Vagina (tissue), 2 donors: Measurements from ENCODE around the gene PARD6A. TPM values are rescaled to one million over a fixed set of nuclear protein-coding genes. Genes with fewer than 3 reads are reported as not detected.

Experiments used
- DNase-seq, 2 donors: peaks; one replicate each; pipeline ENCODE4 v3.0.0-alpha.2; 2017; ENCODE audit errors: extremely low spot score in 2 of 2
- H3K27ac ChIP-seq: fragments of 200-600 bp; sonication (generic); one replicate; pipeline ENCODE4 v1.5.1; 2019
- H3K27me3 ChIP-seq: fragments of 200-600 bp; sonication (generic); one replicate; pipeline ENCODE4 v1.5.1; 2019
- H3K36me3 ChIP-seq, 2 donors: fragments of 200-600 bp; sonication (generic); one replicate each; pipeline ENCODE4 v1.5.1; 2017 to 2019
- H3K4me1 ChIP-seq: fragments of 200-600 bp; sonication (generic); one replicate; pipeline ENCODE4 v1.5.1; 2019
- H3K4me3 ChIP-seq, 2 donors: fragments of 200-600 bp; sonication (generic); 1 replicate in 1 of 2; 2 replicates in 1 of 2; pipeline ENCODE4 v1.5.1; 2016 to 2019
- H3K9me3 ChIP-seq: fragments of 200-600 bp; sonication (generic); one replicate; pipeline ENCODE4 v1.5.1; 2019
- POLR2A ChIP-seq, 2 donors: fragments of 450-650 bp; IDR thresholded peaks; one replicate each; pipeline ENCODE4 v1.6.1; 2017; ENCODE audit warnings: antibody characterized with exemption in 2 of 2, mild to moderate bottlenecking in 2 of 2, moderate library complexity in 2 of 2
- POLR2AphosphoS5 ChIP-seq, 2 donors: sonication (generic); formaldehyde crosslinking; IDR thresholded peaks; one replicate each; pipeline ENCODE4 v1.9.0; 2017; ENCODE audit warnings: antibody characterized with exemption in 2 of 2, mild to moderate bottlenecking in 2 of 2, low read depth in 1 of 2; ENCODE audit not compliant: insufficient read depth in 1 of 2
- intact Hi-C: fragments of 100-400 bp; cut with DNase I; formaldehyde crosslinking; loops from one replicate; pipeline ENCODE4 v1.15.1; 2023
- total RNA-seq: library from RNA; depleted of rRNA; stranded (reverse); fragments of >200 nt; gene quantifications from one replicate; pipeline ENCODE4 v1.2.3, GENCODE V29; 2016
- TF ChIP-seq, protein P1 (sequence below), 3 experiments: fragments of 450-650 bp in 2 of 3; fragments of 200-600 bp in 1 of 3; sonication (generic) in 1 of 3; IDR thresholded peaks; one replicate each; pipeline ENCODE4 v1.5.1; 2017 to 2019; ENCODE audit warnings: antibody characterized with exemption in 3 of 3, mild to moderate bottlenecking in 2 of 3, moderate library complexity in 2 of 3

PARD6A gene
- total RNA-seq, 1 donor from 2014 or later, result 1.2 TPM

DNA sequence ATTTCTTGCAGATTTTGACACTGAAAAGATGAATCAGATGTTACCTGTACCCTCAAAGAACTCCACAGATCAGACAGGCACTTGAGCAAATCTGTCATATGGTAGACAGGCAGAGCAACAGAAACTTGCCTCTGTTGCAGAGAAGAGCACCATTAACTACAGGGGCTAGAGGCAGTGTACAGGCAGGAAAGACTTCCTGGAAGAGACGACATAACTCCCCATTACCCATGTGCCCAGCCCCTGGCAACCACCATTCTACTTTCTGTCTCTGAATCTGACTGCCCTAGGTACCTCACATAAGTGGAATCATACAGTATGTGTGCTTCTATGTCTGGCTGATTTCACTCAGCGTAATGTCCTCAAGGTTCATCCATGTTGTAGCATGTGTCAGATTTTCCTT lies 42.9 kb downstream of the PARD6A start:
- TF ChIP-seq, protein P1, sequence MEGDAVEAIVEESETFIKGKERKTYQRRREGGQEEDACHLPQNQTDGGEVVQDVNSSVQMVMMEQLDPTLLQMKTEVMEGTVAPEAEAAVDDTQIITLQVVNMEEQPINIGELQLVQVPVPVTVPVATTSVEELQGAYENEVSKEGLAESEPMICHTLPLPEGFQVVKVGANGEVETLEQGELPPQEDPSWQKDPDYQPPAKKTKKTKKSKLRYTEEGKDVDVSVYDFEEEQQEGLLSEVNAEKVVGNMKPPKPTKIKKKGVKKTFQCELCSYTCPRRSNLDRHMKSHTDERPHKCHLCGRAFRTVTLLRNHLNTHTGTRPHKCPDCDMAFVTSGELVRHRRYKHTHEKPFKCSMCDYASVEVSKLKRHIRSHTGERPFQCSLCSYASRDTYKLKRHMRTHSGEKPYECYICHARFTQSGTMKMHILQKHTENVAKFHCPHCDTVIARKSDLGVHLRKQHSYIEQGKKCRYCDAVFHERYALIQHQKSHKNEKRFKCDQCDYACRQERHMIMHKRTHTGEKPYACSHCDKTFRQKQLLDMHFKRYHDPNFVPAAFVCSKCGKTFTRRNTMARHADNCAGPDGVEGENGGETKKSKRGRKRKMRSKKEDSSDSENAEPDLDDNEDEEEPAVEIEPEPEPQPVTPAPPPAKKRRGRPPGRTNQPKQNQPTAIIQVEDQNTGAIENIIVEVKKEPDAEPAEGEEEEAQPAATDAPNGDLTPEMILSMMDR (IDR thresholded peaks at IDR 0.05), result no peak
- TF ChIP-seq POLR2AphosphoS5 (IDR thresholded peaks at IDR 0.05; ENCODE audit: insufficient read depth in 1 of 2, low read depth in 1 of 2) (no peak), POLR2A (IDR thresholded peaks at IDR 0.05) (no peak)
- no peaks in the 10 kb centered on the region for H3K27me3 ChIP-seq
- peaks cover 13% of the 10 kb centered on the region for H3K4me1 ChIP-seq
- DNase-seq, result no peak
- no peak overlapping the region for H3K4me3 ChIP-seq
- intact Hi-C loops, result no loop called here
- H3K27ac ChIP-seq, result no peak overlapping the region
- H3K9me3 ChIP-seq, result no peaks in the 10 kb centered on the region
- no peaks in the 10 kb centered on the region for H3K36me3 ChIP-seq

DNA sequence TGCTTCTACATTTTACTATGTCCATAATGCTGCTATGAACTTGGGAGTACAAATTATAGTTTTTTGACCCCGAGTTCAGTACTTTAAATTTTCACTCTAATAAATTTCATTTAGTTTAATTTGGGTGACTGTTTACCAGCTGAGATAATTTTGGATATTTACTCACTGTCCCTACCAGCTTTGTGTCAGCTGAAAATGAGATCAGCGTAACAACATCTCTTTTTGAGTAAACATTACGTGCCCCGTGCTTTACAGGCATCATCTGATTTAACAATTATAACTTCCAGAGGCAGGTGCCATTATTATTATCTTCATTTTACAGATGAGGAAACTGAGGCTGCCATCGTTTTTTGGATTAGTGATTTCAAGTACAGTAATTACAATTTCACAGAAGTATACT lies 43.4 kb downstream of the PARD6A start:
- no peak for DNase-seq
- Histone ChIP-seq H3K4me1 (peaks cover 13% of the 10 kb centered on the region), H3K27me3 (no peaks in the 10 kb centered on the region), H3K36me3 (no peaks in the 10 kb centered on the region), H3K27ac (no peak overlapping the region), H3K4me3 (no peak overlapping the region), H3K9me3 (no peaks in the 10 kb centered on the region)
- TF ChIP-seq, protein P1 (IDR thresholded peaks at IDR 0.05), result no peak
- TF ChIP-seq POLR2AphosphoS5 (IDR thresholded peaks at IDR 0.05; ENCODE audit: insufficient read depth in 1 of 2, low read depth in 1 of 2) (no peak), POLR2A (IDR thresholded peaks at IDR 0.05) (no peak)
- intact Hi-C loops, result no loop called here

DNA sequence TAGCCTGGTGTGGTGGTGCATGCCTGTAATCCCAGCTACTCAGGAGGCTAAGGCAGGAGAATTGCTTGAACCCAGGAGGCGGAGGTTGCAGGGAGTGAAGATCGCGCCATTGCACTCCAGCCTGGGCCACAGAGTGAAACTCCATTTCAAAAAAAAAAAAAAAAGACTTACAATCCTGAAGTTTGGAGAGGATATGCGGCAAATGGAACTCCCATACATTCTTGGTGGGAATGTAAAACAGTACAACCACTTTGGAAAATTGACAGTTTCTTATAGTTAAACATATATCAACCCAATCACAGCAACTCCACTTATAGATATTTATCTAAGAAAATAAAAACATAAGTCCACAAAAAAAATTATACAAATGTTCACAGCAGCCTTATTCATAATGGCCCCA lies 46.5 kb downstream of the PARD6A start:
- no peak for DNase-seq
- H3K4me1 ChIP-seq, result peaks cover 13% of the 10 kb centered on the region
- H3K9me3 ChIP-seq, result no peaks in the 10 kb centered on the region
- intact Hi-C loops, result no loop called here
- H3K27me3 ChIP-seq, result no peaks in the 10 kb centered on the region
- H3K4me3 ChIP-seq, result no peak overlapping the region
- TF ChIP-seq, protein P1 (IDR thresholded peaks at IDR 0.05), result no peak
- TF ChIP-seq POLR2A (IDR thresholded peaks at IDR 0.05) (no peak), POLR2AphosphoS5 (IDR thresholded peaks at IDR 0.05; ENCODE audit: insufficient read depth in 1 of 2, low read depth in 1 of 2) (no peak)
- H3K36me3 ChIP-seq, result no peaks in the 10 kb centered on the region
- H3K27ac ChIP-seq, result no peak overlapping the region

DNA sequence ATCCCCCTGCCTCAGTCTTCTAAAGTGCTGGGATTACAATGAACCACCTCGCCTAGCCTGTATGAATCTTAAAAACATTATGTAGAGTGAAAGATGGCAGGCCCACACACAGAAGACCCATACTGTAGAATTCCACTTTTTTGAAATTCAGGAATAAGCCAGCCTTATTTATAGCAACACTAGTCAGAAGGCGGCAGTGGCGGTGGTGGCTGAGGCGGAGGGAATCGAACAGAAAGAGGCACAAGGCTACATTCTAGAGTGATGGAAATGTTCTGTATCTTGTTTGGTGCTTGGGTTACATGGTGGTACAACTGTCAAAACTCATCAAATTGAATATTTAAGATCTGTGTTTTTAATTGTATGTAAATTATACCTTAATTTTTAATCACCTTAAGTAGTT lies 47.0 kb downstream of the PARD6A start:
- H3K9me3 ChIP-seq, result no peaks in the 10 kb centered on the region
- peaks cover 10% of the 10 kb centered on the region for H3K4me1 ChIP-seq
- H3K4me3 ChIP-seq, result no peak overlapping the region
- intact Hi-C loops, result no loop called here
- no peaks in the 10 kb centered on the region for H3K36me3 ChIP-seq
- TF ChIP-seq, protein P1 (IDR thresholded peaks at IDR 0.05), result no peak
- no peak for TF ChIP-seq POLR2AphosphoS5 (IDR thresholded peaks at IDR 0.05; ENCODE audit: insufficient read depth in 1 of 2, low read depth in 1 of 2)
- TF ChIP-seq POLR2A (IDR thresholded peaks at IDR 0.05), result no peak
- no peak for DNase-seq
- H3K27me3 ChIP-seq, result no peaks in the 10 kb centered on the region
- H3K27ac ChIP-seq, result no peak overlapping the region

DNA sequence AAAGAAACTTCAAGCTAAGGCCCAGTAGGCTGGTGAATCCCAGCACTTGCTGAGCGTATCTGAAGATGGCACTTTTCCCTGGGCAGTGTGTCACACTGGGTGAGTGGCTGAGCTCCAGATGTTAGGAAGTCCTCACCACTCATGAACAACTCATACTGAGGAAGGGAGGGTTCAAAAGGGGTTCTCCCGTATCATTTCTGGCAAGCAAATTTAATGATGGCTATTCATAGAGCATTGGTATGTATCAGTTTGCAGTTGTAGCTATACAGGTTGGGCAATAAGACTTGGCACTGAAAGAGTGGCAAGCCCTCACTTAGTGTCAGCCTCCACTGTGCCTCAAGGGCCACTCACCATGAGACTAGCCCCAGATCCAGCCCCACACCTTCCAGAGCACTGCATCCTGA lies 47.6 kb downstream of the PARD6A start:
- Histone ChIP-seq H3K4me1 (peaks cover 4% of the 10 kb centered on the region), H3K4me3 (no peak overlapping the region), H3K27me3 (no peaks in the 10 kb centered on the region), H3K27ac (no peak overlapping the region), H3K9me3 (no peaks in the 10 kb centered on the region), H3K36me3 (no peaks in the 10 kb centered on the region)
- TF ChIP-seq, protein P1 (IDR thresholded peaks at IDR 0.05), result no peak
- TF ChIP-seq POLR2A (IDR thresholded peaks at IDR 0.05), result no peak
- no peak for TF ChIP-seq POLR2AphosphoS5 (IDR thresholded peaks at IDR 0.05; ENCODE audit: insufficient read depth in 1 of 2, low read depth in 1 of 2)
- DNase-seq, result no peak
- intact Hi-C loops, result no loop called here
